Neural cell (in vitro differentiated cells): ENCODE measurements around the gene SP5. TPM values are rescaled to one million over a fixed set of nuclear protein-coding genes. Genes with fewer than 3 reads are reported as not detected.

Experiments
- H2AFZ ChIP-seq: fragments of 200-600, 300-800 bp; sonication (generic), shearing (Covaris generic); 2 replicates; pipeline ENCODE4 v1.6.0; 2014; ENCODE audit warnings: low read depth, mild to moderate bottlenecking, antibody characterized with exemption, low read length, moderate library complexity
- H3F3A ChIP-seq: fragments of 200-600 bp; shearing (Covaris generic); 2 replicates; pipeline ENCODE4 v1.6.1; 2016; ENCODE audit warnings: mild to moderate bottlenecking, moderate library complexity, mixed read lengths, antibody characterized with exemption, low read length; ENCODE audit not compliant: insufficient read depth, poor library complexity, severe bottlenecking
- H3K27ac ChIP-seq: fragments of 200-600, 300-800 bp; sonication (generic), shearing (Covaris generic); 2 replicates; pipeline ENCODE4 v1.5.1; 2014; ENCODE audit warnings: mild to moderate bottlenecking, low read length, moderate library complexity
- H3K27me3 ChIP-seq: fragments of 300-800, 200-600 bp; sonication (generic), shearing (Covaris generic); 2 replicates; pipeline ENCODE4 v1.6.0; 2014; ENCODE audit warnings: mild to moderate bottlenecking, low read depth, low read length, moderate library complexity; ENCODE audit not compliant: insufficient read depth
- H3K36me3 ChIP-seq: fragments of 300-800, 200-600 bp; sonication (generic), shearing (Covaris generic); 2 replicates; pipeline ENCODE4 v1.5.1; 2014; ENCODE audit warnings: mild to moderate bottlenecking, antibody characterized with exemption, low read length, moderate library complexity; ENCODE audit not compliant: insufficient read depth
- H3K4me2 ChIP-seq: fragments of 300-800, 200-600 bp; sonication (generic), shearing (Covaris generic); 2 replicates; pipeline ENCODE4 v1.6.0; 2014; ENCODE audit warnings: mild to moderate bottlenecking, low read length
- H3K4me3 ChIP-seq: fragments of 300-800, 200-600 bp; sonication (generic), shearing (Covaris generic); 2 replicates; pipeline ENCODE4 v1.5.1; 2014; ENCODE audit warnings: mild to moderate bottlenecking, low read length, moderate library complexity
- H3K79me2 ChIP-seq: fragments of 200-600 bp; shearing (Covaris generic); replicated peaks from 2 replicates; pipeline ENCODE4 v1.6.0; 2014; ENCODE audit warnings: mild to moderate bottlenecking, low read length, moderate library complexity; ENCODE audit not compliant: insufficient read depth
- H3K9ac ChIP-seq: fragments of 300-800, 200-600 bp; sonication (generic), shearing (Covaris generic); 2 replicates; pipeline ENCODE4 v1.6.1; 2016; ENCODE audit warnings: mild to moderate bottlenecking, low read length, mixed read lengths
- H3K9me2 ChIP-seq: fragments of 200-600 bp; shearing (Covaris generic); 2 replicates; pipeline ENCODE4 v1.6.1; 2016; ENCODE audit warnings: mild to moderate bottlenecking, low read length, mixed read lengths; ENCODE audit not compliant: insufficient read depth
- H3K9me3 ChIP-seq: fragments of 200-600, 300-800 bp; sonication (generic), shearing (Covaris generic); 2 replicates; pipeline ENCODE4 v1.6.1; 2016; ENCODE audit warnings: mild to moderate bottlenecking, mixed run types, low read length, moderate library complexity, mixed read lengths
- H4K20me1 ChIP-seq: fragments of 200-600 bp; shearing (Covaris generic); 2 replicates; pipeline ENCODE4 v1.6.1; 2016; ENCODE audit warnings: mild to moderate bottlenecking, mixed run types; ENCODE audit not compliant: insufficient read depth
- CTCF ChIP-seq: fragments of 450-650 bp; IDR thresholded peaks from 2 replicates; pipeline ENCODE4 v1.5.1; 2014; ENCODE audit warnings: antibody characterized with exemption, mild to moderate bottlenecking, moderate library complexity; ENCODE audit not compliant: poor library complexity, severe bottlenecking
- EP300 ChIP-seq: fragments of 450-650 bp; conservative IDR thresholded peaks from 2 replicates; pipeline ENCODE4 v1.6.1; 2014; ENCODE audit warnings: antibody characterized with exemption, mild to moderate bottlenecking, moderate library complexity; ENCODE audit not compliant: poor library complexity, severe bottlenecking
- EZH2 ChIP-seq: fragments of 200-600, 300-800 bp; shearing (Covaris generic), sonication (generic); IDR thresholded peaks from 2 replicates; pipeline ENCODE4 v1.6.1; 2014; ENCODE audit warnings: antibody characterized with exemption, low read length, borderline replicate concordance, mild to moderate bottlenecking; ENCODE audit not compliant: insufficient read depth, poor library complexity, severe bottlenecking
- MXI1 ChIP-seq: fragments of 450-650 bp; conservative IDR thresholded peaks from 2 replicates; pipeline ENCODE4 v1.6.1; 2014; ENCODE audit warnings: antibody characterized with exemption, mild to moderate bottlenecking; ENCODE audit not compliant: poor library complexity, severe bottlenecking
- POLR2AphosphoS5 ChIP-seq: IDR thresholded peaks from 2 replicates; pipeline ENCODE4 v1.6.1; 2012
- RAD21 ChIP-seq: fragments of 450-650 bp; conservative IDR thresholded peaks from 2 replicates; pipeline ENCODE4 v1.6.1; 2014; ENCODE audit warnings: antibody characterized with exemption, mild to moderate bottlenecking, moderate library complexity
- REST ChIP-seq: IDR thresholded peaks from 2 replicates; pipeline ENCODE4 v1.6.1; 2012; ENCODE audit warnings: borderline replicate concordance
- SMC3 ChIP-seq: fragments of 450-650 bp; conservative IDR thresholded peaks from 2 replicates; pipeline ENCODE4 v1.6.1; 2014; ENCODE audit warnings: antibody characterized with exemption, mild to moderate bottlenecking, moderate library complexity; ENCODE audit not compliant: poor library complexity
- TAF1 ChIP-seq: IDR thresholded peaks from 2 replicates; pipeline ENCODE4 v1.6.1; 2012; ENCODE audit warnings: low read depth
- polyA plus RNA-seq: library from polyadenylated mRNA; depleted of rRNA; stranded (reverse); fragments of >200 nt; gene quantifications from 2 replicates; pipeline ENCODE4 v1.2.3, GENCODE V29; 2014

SP5 gene
- polyA plus RNA-seq, 1 donor from 2014 or later = 0.15 TPM

- peaks cover 2% of the 10 kb centered on the region for H3K27me3 ChIP-seq
- no peaks in the 10 kb centered on the region for H3K79me2 ChIP-seq
- no peaks in the 10 kb centered on the region for H3K9me2 ChIP-seq
- H3K4me3 ChIP-seq = no peak overlapping the region
- H2AFZ ChIP-seq = no peak overlapping the region
- no peak overlapping the region for H3K4me2 ChIP-seq
- H3K27ac ChIP-seq = no peak overlapping the region
- H4K20me1 ChIP-seq = no peaks in the 10 kb centered on the region
- TF ChIP-seq RAD21 (no peak), SMC3 (no peak), EZH2 (no peak), EP300 (no peak), CTCF (no peak), TAF1 (no peak), MXI1 (no peak), POLR2AphosphoS5 (no peak), REST (no peak)
- H3K9me3 ChIP-seq = no peaks in the 10 kb centered on the region
- H3K36me3 ChIP-seq = no peaks in the 10 kb centered on the region
- H3K9ac ChIP-seq = no peak overlapping the region
- no peaks in the 10 kb centered on the region for H3F3A ChIP-seq
These were observed 39.4 kb upstream of the SP5 start for GRCh38 chr2:170675701-170676100.

GRCh38 chr2:170679607-170680079 is 35.5 kb upstream of the SP5 start:
- Histone ChIP-seq H3K36me3 (no peaks in the 10 kb centered on the region), H3K27ac (no peak overlapping the region), H3K27me3 (peaks cover 2% of the 10 kb centered on the region), H3F3A (no peaks in the 10 kb centered on the region), H3K9me2 (no peaks in the 10 kb centered on the region), H3K4me2 (no peak overlapping the region), H2AFZ (no peak overlapping the region), H3K9me3 (no peaks in the 10 kb centered on the region), H3K4me3 (no peak overlapping the region), H4K20me1 (no peaks in the 10 kb centered on the region), H3K9ac (no peak overlapping the region), H3K79me2 (no peaks in the 10 kb centered on the region)
- no peak for TF ChIP-seq EP300
- no peak for TF ChIP-seq RAD21
- TF ChIP-seq CTCF = no peak
- no peak for TF ChIP-seq SMC3
- no peak for TF ChIP-seq MXI1
- TF ChIP-seq POLR2AphosphoS5 = no peak
- no peak for TF ChIP-seq TAF1
- TF ChIP-seq EZH2 = no peak
- no peak for TF ChIP-seq REST
